NCI-H345 treated with DMSO at 0.1 percent for 48 hours (cell line): ENCODE data around the gene TOGARAM1.

Experiments
- DNase-seq: peaks from one replicate; lab custom pipeline; 2025; ENCODE audit not compliant: unreplicated experiment; lab: John Stamatoyannopoulos, UW

Gene TOGARAM1

DNA sequence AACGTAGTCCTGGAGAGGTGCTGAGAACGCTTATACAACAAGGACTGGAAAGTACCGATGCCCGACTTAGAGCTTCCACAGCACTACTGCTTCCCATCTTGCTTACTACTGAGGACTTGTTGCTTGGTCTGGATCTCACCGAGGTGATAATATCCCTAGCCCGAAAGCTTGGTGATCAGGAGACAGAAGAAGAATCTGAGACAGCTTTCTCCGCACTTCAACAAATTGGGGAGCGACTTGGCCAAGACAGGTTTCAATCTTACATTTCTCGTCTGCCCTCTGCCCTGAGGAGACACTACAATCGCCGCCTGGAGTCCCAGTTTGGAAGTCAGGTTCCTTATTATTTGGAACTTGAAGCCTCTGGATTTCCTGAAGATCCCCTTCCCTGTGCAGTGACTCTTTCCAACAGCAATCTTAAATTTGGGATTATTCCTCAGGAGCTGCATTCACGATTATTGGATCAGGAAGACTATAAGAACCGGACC is 1.1 kb downstream of the TOGARAM1 start:
- DNase-seq = no peak

- no peak for DNase-seq
These were observed 1.9 kb downstream of the TOGARAM1 start for GRCh38 chr14:44963775-44964380.

DNA sequence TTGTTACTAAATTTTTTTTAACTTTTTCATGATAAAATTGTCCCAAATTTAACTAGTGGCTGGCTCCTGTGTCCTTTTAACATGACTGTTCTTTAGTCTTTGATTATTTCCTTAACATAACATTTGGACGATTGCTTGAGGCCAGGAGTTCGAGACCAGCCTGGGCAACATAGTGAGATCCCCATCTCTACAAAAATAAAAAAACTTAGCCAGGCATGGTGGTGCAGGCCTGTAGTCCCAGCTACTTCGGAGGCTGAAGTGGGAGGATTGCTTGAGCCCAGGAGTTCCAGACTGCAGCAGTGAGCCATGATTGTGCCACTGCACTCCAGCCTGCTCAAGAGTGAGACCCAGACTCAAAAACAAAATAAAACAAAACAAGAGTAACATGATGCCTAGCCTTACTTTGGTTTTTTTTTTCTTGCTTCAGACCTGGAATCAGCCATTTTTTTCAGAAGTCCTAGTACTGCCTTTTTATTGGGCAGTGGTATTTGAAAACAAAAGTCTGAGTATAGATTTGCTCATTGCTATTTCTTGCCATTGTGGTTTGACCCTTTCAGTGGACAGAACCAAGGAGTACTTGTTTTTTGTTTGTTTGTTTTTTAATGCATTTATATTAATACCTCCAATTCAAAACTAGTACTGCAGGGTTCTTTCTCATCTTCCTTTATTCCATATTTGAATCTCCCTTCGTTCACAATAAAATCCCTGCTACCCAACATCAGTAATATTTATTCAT is 4.8 kb downstream of the TOGARAM1 start:
- no peak for DNase-seq

DNA sequence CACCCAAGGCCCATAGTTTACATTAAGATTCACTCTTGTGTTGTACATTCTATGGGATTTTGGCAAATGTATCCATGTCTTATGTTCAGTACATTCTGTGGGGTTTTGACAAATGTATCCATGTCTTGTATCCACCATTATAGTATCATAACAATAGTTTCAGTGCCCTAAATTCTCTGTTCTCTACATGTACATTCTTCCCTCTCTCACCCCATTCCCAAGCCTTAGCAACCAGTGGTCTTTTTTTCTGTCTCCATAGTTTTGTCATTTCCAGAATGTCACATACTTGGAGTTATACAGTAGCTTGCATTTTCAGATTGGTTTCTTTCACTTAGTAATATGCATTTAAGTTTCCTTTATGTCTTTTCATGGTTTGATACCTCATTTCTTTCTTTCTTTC is 6.7 kb downstream of the TOGARAM1 start:
- DNase-seq = no peak

DNA sequence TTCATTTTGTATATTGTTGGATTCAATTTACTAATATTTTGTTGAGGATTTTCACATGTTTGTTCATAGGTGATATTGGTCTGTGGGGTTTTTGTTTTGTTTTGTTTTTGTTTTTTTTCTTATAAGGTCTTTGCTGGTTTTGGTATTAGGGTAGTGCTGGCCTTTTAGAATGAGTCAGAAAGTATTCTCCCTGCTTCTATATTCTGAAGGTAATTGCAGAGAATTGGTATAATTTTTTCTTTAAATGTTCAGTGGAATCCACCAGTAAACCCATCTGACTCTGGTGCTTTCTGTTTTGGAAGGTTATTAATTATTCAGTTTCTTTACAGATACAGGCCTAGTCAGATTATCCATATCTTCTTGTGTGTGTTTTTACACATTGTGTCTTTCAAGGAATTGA is 8.9 kb downstream of the TOGARAM1 start:
- DNase-seq = no peak

DNA sequence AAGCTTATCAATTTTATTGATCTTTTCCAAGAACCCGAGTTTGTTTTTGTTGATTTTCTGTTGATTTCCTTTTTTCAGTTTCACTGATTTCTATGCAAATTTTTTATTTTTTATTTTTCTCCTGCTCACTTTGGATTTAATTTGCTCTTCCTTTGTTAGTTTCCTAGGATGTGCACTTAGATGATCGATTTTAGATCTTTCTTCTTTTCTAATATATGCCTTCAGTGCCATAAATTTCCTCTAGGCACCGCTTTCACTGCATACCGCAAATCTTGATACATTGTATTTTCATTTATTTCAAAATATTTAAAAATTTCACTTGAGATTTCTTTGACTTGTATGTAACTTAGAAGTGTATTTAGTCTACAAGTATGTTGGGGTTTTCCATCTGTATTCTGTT is 9.5 kb downstream of the TOGARAM1 start:
- DNase-seq = no peak

DNA sequence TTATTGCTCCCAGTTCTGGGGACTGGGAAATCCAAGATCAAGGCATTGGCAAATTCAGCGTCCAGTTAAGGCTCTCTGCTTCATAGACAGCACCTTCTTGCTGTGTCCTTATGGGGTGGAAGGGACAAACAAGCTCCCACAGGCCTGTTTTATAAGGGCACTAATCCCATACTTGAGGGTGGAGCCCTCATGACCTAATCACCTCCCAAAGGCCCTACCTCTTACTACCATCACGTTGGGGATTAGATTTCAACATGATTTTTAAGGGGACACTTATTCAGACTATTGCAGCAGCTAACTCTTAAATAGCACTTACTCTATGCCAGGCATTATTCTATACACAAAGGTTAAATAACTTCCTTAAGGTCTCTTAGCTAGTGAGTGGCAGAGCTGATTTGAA is 17.3 kb downstream of the TOGARAM1 start:
- no peak for DNase-seq

- DNase-seq = no peak
These were observed 17.9 kb downstream of the TOGARAM1 start for GRCh38 chr14:44979740-44980356.

DNA sequence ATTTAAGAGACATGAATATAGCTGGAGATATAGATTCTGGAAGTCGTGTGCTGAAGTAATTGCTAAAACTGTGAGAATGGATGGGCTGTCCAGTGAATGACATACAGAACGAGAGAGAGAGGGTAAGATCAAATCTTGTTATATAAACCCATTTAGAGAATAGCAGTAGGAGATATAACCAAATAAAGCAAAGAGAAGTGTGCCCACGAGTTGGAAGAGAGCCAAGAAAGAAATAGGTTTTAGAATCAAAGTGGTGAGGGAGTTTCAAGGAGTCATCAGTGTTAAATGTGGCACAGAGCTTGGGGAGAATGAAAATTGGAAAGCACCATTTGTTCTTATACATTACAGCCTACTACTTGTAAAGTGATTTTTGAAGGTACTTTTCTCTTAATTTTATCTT is 19.2 kb downstream of the TOGARAM1 start:
- no peak for DNase-seq

- DNase-seq = no peak
These were observed 20.6 kb downstream of the TOGARAM1 start for GRCh38 chr14:44982594-44982993.

GRCh38 chr14:44988694-44989093 is 26.7 kb downstream of the TOGARAM1 start:
- DNase-seq = no peak

DNA sequence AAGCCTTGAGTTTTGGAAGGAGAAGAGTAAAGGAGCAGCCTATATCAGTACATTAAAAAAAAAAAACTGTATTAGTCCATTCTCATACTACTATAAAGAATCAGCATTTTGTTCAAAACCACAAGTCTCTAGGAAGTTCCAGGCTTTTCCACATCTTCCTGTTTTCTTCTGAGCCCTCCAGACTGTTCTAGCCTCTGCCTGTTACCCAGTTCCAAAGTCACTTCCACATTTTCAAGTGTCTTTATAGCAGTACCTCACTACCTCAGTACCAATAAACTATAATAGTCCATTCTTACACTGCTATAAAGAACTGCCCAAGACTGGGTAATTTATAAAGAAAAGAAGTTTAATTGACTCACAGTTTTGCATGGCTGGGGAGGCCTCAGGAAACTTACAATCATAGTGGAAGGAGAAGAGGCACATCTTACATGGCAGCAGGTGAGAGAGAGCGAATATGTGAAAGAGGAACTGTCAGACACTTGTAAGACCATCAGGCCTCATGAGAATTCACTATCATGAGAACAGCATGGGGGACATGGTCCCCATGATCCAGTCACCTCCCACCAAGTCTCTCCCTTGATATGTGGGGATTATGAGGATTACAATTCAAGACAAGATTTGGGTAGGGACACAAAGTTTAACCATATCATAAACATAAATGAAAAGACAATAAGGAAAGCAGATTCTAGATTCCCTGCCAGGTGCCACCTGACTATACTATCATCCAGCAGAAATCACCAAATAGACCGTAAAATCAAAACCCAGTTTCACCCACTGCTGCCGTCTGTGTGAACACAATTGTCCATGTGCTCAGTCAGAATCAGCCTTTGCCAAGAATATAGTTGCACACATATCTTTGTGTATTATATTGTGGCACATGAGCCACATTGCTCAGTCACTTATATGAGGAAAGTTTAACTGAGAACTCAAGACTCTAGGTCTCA is 27.8 kb downstream of the TOGARAM1 start:
- no peak for DNase-seq

DNA sequence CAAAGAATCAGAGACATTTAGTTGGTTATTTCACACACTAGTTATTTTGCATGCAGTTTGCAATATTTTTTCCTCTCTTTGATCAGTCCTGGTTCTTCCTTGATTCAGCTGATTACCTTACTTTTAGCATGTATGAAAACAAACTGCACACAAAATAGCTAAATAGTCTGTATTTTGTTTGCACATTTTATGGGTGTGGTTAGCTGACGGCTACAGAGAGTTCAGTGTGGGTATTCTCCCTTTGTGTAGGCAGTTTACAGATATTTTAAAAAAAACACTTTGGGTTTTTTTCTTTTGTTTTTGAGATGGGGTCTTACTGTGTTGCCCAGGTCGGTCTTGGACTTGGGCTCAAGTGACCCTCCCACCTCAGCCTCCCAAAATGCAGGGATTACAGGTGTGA is 28.5 kb downstream of the TOGARAM1 start:
- no peak for DNase-seq

GRCh38 chr14:44995196-44995595 is 33.2 kb downstream of the TOGARAM1 start:
- DNase-seq = no peak

DNA sequence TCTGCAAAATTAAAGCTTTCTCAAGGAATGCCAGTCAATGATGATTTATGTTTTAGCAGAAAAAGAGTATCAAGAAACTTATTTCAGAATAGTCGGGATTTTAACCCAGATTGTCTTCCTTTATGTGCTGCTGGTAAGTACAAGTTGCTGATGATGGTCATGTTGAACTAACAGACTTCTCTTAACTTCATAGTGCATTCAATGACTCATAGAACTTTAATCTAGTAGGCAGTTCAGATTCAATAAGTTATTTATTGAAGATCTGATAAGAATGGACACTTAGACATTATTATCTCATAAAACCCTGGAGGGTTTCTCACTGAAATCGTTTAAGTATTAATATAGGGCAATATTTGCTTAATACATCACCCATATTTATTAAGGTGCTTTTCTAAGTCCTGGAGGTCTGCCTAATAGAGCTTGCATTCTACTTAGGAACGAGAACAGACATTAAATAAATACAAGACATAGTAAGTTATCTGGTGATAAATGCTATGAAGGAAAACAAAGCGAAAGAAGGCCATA is 33.8 kb downstream of the TOGARAM1 start:
- no peak for DNase-seq

GRCh38 chr14:45003924-45004323 is 41.9 kb downstream of the TOGARAM1 start:
- DNase-seq = no peak

DNA sequence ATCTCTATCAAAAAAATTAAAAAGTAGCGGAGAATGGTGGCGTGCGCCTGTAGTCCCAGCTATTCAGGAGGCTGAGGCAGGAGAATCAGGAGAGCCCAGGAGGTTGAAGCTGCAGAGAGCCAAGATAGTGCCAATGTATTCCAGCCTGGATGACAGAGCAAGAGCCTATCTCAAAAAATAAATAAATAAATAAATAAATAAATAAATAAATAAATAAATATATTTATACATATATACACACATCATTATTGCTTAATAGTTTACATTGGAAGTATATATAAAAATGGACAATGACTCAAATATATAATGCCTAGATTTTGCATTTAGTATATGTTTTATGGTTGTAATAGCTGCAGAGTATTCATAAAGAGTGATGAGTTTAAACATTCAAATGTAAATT is 53.1 kb downstream of the TOGARAM1 start:
- DNase-seq = no peak

DNA sequence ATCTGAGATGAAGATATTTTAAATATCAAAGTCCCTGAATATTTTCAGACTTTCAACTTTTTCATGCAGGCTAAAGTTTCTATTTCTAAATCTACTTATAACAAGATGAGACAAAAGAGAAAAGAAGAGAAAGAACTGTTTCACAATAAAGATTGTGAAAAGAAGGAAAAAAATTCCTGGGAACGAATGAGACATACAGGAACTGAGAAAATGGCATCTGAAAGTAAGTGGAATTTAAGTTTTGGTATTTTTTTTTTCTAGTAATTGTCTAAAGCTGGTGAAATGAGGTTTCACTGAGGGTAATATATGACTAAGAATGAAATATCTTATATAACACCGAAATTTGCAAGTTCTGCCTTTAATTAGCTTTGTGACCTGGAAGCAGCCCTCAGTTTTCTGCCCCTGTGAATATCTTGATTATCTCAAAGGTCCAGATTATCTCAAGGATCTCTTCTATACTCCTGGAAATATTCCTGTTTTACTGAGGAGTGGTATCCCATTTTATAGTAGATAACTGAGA is 66.2 kb downstream of the TOGARAM1 start:
- DNase-seq = no peak

DNA sequence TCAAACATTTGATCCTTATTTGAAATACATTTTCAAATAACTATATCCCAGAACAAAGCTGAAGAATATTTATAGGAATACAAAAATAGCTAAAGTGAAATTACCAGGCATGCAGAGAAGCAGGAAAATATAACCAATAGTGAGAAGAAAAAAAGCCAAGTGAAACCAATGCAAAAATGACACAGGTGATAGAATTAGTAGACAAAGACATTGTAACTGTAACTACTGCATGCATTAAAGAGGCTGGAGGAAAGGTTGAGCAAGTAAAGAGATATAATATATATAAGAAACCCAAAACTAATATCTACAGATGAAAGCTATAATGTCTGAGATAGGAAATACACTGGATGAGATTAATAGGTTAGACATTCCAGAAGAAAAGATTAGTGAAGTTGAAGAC is 72.7 kb downstream of the TOGARAM1 start:
- no peak for DNase-seq

DNA sequence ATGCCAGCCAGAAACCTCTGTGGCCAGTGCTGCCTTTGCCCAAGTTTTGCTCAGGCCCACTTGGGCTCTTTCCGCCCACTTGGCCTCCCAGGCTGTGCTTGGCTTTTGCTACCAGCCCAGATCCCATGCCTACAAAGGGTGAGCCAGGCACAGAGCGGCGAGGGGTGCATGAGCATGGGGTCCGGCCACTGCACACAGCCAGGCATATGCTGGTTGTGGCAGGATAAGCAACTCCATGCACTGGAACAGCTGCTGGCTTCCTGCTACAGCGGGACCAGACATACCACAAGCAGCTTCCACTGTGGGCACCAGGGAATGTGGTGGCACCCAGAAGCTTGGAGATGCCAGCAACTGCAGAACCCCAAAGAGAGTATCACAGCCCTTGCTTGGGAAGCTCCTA is 76.3 kb downstream of the TOGARAM1 start:
- no peak for DNase-seq

DNA sequence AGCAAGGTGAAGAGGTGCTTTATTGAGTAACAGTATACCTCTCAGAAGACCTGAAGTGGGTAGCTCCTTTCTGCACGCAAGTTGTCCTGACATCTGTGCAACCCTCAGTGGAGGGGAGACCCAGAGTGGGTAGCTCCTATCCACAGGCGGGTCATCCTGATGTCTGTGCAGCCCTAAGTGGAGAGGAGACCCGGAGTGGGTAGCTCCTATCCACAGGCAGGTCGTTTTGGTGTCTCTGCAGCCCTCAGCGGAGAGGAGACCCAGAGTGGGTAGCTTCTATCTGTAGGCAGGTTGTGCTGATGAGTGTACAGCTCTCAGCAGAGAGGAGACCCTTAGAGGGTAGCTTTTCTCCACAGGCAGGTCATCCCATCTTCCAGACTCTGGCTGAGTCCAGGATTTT is 76.9 kb downstream of the TOGARAM1 start:
- no peak for DNase-seq
